GM12801 (cell line): ENCODE measurements around the gene RADIL.

Experiments
- TF ChIP-seq, protein P1 (sequence below): IDR thresholded peaks from one replicate; pipeline ENCODE4 v1.5.1; 2011; ENCODE audit warnings: control low read depth; ENCODE audit not compliant: insufficient read length; ENCODE audit errors: extremely low read depth

RADIL gene

DNA sequence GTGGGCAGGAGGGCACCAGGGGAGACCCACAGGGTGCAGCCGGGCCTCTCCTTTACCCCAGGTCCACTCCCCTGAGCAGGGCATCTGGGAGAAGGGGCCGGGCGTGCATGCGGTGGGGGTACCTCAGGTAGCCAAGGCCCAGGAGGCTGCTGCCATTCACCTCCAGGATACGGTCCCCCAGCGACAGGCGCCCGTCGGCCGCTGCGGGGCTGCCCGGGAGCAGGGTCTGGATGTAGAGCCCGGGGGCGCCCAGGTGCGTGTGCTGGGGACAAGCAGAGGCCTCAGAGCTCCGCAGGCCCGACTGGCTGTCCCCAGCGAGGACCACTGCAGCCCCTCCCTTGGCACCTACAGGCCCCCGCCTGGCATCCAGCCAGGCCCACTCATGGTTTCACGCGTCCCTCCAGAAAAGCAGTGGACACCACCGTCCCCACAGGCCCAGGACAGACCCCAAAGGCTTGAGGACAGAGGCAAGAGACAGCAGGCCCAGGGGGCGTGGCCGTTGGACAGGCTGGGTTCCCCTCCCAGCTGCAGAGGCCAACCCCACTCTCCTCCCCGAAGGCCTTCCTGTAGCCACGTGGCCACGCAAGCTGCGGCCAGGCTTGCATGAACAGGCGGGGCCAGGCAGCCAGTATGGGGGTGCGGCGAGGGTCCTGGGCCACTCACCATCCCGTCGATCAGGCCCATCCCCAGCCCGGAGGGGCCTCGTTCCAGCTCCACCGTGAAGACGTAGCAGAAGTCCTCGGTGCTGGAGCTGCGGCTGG lies 83.8 kb downstream of the RADIL start:
- TF ChIP-seq, protein P1, sequence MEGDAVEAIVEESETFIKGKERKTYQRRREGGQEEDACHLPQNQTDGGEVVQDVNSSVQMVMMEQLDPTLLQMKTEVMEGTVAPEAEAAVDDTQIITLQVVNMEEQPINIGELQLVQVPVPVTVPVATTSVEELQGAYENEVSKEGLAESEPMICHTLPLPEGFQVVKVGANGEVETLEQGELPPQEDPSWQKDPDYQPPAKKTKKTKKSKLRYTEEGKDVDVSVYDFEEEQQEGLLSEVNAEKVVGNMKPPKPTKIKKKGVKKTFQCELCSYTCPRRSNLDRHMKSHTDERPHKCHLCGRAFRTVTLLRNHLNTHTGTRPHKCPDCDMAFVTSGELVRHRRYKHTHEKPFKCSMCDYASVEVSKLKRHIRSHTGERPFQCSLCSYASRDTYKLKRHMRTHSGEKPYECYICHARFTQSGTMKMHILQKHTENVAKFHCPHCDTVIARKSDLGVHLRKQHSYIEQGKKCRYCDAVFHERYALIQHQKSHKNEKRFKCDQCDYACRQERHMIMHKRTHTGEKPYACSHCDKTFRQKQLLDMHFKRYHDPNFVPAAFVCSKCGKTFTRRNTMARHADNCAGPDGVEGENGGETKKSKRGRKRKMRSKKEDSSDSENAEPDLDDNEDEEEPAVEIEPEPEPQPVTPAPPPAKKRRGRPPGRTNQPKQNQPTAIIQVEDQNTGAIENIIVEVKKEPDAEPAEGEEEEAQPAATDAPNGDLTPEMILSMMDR, result no peak

DNA sequence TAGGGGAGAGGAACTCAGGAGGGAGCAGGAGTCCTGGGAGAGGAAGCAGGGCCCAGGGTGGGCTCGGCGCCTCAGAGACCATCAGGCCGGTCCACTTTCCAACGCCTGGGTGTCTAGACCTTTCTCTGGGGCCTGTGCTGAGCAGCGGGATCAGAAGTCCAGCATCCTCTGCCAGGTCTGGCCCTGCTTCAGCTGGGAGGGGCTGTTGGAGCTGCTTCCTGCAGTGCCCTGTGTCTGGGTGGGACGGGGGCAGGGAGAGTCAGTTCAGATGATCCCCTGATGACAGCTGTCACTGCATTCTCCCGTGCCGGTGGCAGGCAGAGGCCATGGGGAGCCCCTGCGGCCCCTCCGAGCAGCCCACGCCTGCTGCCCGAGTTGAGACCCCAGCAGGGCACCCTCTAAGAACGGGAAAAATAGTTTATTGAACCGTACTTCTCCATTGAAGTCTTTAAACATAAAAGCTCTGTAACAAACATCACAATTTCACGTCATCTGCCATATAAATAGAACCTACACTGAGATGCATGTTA lies 84.7 kb downstream of the RADIL start:
- TF ChIP-seq, protein P1, result no peak

DNA sequence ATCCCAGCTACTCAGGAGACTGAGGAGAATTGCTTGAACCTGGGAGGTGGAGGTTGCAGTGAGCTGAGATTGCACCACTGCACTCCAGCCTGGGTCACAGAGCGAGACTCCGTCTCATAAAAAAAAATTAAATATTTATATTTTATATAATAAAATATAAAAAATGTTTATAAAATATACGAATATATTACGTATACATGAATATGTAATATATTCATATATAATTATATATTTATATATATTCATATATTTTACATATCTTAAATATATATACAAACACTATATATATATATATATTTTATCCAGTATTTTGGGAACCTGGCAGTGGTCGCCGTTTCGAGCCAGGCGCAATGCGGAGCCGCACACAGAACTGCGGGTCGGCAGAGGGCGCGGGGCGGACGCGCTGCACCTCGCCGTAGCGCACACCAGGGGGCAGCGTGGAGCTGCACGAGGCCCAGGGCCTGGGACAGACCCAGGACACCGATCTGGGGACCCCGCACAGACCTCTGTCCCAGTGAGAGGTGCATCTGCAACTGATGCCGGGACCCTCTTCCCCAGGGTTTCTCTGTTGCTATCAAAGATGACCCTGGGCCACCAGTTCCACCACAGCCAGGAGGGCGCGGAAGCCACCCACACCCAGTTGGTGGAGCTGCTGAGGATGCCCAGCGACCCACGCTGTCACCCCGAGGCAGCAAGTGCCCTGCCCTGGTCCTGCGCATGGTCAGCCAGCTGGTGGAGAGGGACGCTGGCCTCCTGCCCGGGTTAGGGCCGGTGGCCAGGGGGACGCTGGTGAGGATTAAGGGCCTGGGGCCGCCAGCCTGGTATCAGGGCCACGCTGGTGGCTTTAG lies 85.4 kb downstream of the RADIL start:
- TF ChIP-seq, protein P1, result no peak

DNA sequence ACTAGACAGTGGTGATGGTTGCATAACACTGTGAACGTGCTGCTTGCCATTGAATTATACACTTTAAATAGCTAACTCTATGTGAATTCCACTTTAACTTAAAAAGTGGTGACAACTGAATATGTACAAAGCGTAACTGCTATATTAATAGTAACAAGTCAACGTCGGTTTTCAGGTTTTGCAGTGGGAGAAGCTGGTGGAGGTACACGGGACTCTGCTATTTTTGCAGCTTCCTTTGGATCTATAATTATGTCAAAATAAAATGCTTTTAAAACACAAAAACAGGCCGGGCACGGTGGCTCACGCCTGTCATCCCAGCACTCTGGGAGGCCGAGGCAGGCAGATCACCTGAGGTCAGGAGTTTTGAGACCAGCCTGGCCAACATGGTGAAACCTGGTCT lies 87.1 kb downstream of the RADIL start:
- TF ChIP-seq, protein P1, result no peak

DNA sequence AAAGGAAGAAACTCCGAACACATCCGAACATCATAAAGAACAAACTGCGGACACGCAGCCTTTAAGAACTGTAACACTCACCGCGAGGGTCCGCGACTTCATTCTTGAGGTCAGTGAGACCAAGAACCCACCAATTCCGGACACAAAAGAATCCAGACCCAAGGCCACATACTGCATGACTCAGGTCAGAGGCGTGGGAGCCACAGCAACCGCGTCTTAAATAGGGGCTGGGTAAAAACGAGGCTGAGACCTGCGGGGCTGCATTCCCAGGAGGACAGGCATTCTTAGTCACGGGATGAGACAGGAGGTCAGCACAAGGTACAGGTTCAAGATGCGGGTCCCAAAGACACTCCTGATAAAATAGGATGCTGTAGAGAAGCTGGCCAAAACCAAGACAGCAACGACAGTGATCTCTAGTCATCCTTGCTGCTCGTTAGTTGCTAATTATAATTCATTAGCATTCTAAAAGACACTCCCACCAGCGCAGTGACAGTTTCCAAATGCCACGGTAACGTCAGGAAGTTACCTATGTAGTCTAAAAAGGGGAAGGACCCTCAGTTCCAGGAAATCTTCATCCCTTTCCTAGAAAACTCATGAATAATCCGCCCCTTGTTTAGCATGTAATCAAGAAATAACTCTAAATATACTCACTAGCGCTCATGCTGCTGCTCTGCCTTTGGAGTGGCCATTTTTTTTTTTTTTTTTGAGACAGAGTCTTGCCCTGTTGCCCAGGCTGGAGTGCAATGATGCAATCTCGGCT lies 88.7 kb downstream of the RADIL start:
- TF ChIP-seq, protein P1, result no peak

DNA sequence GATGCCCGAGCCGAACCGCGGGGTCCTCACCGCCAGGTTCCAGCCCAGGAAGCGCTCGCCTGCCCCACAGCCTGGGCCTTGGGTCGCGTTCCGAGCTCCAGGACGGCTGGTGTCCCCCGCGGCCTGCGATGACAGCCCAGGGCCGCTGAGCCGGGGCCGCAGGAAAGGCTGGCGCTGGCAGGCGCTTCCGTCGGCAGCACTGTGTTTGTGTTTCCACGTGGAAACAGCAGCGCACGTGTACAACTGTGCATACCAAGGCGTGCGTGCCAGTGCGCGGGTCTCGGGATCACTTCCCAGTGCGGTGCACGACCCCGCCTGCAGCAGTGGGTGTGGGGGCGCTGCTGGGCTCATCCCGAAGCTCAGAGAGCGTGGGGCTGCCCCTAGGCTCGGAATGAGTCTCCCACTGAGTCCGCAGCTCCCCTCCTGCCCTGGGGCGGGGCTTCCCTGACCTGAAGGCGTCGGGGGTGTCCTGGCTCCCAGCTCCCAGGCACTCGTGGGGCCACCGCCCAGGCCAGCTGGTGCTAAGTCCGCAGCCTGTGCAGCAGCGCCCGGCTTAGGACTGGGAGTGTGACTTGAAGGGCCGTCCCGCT lies 90.9 kb downstream of the RADIL start:
- TF ChIP-seq, protein P1, result no peak
